ENCODE measurements around the gene ZSCAN10. TPM values are rescaled to one million over a fixed set of nuclear protein-coding genes. Genes with fewer than 3 reads are reported as not detected.

ZSCAN10 gene
- total and polyA plus RNA-seq, 2 experiments from 2014 or later, result 217 to 519 TPM

DNA sequence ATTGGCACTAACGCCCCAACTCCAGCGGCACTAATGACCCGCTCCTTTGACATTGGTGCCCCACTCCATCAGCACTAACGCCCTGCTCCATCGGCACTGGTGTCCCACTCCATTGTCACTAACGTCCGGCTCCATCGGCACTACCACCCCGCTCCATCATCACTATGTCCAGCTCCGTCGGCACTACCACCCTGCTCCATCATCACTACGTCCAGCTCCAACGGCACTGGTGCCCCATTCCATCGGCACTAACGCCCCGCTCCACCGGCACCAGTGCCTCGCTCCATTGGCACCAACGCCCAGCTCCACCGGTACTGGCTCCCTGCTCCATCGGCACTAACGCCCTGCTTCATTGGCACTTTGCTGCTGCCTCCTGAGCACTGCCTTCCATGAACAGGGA lies 43.2 kb upstream of the ZSCAN10 start:
- H3K27ac Mint-ChIP-seq, result no peak overlapping the region
- H3K27me3 Mint-ChIP-seq (ENCODE audit: insufficient read depth, low read depth, poor library complexity), result peaks cover 15% of the 10 kb centered on the region
- H3K36me3 Mint-ChIP-seq (ENCODE audit: low read depth), result peaks cover 6% of the 10 kb centered on the region
- Histone ChIP-seq H3K4me2 (no peak overlapping the region), H3K4me3 (no peak overlapping the region), H3K9me2 (ENCODE audit: insufficient read depth) (no peaks in the 10 kb centered on the region), H3K27me3 (ENCODE audit: insufficient read depth) (no peaks in the 10 kb centered on the region), H3K36me3 (ENCODE audit: insufficient read depth) (no peaks in the 10 kb centered on the region; the same call in 1 of the 2 replicates), H3K4me1 (ENCODE audit: insufficient read depth) (no peaks in the 10 kb centered on the region), H2AFZ (no peak overlapping the region), H4K20me1 (replicated peaks; ENCODE audit: insufficient read depth) (no peaks in the 10 kb centered on the region), H3K79me2 (replicated peaks; ENCODE audit: insufficient read depth) (no peaks in the 10 kb centered on the region), H3F3A (replicated peaks; ENCODE audit: low read depth) (0 out of 2 replicates have a peak, but pooled peaks cover 5% of the 10 kb centered on the region), H3K27ac (ENCODE audit: low read depth) (no peak overlapping the region)
- DNase-seq (ENCODE audit: low spot score), result no peak
- H3K4me1 Mint-ChIP-seq, result peaks cover 3% of the 10 kb centered on the region; the same call in 1 of the 3 replicates
- no peak for TF ChIP-seq CREB1 (CRISPR knock-in tag; IDR thresholded peaks at IDR 0.05; ENCODE audit: low read depth)
- no peak for TF ChIP-seq REST (IDR thresholded peaks at IDR 0.05; ENCODE audit: unreplicated experiment)
- TF ChIP-seq EZH2phosphoT487 (IDR thresholded peaks at IDR 0.05; ENCODE audit: unreplicated experiment), result no peak
- TF ChIP-seq ZNF114 (CRISPR knock-in tag; IDR thresholded peaks at IDR 0.05), result no peak
- no peak for TF ChIP-seq CTCF (conservative IDR thresholded peaks at IDR 0.05; ENCODE audit: low read depth in 2 of 2)
- TF ChIP-seq ETS1 (IDR thresholded peaks at IDR 0.05), result no peak
- TF ChIP-seq ZNF331 (CRISPR knock-in tag; IDR thresholded peaks at IDR 0.05; ENCODE audit: low read depth), result no peak
- TF ChIP-seq JUNB (IDR thresholded peaks at IDR 0.05; ENCODE audit: unreplicated experiment), result no peak
- H3K9me3 Mint-ChIP-seq, result peaks cover 3% of the 10 kb centered on the region; the same call in 2 of the 3 replicates
- no peak for ATAC-seq
- H3K4me3 Mint-ChIP-seq, result no peak overlapping the region; the same call in 2 of the 3 replicates

DNA sequence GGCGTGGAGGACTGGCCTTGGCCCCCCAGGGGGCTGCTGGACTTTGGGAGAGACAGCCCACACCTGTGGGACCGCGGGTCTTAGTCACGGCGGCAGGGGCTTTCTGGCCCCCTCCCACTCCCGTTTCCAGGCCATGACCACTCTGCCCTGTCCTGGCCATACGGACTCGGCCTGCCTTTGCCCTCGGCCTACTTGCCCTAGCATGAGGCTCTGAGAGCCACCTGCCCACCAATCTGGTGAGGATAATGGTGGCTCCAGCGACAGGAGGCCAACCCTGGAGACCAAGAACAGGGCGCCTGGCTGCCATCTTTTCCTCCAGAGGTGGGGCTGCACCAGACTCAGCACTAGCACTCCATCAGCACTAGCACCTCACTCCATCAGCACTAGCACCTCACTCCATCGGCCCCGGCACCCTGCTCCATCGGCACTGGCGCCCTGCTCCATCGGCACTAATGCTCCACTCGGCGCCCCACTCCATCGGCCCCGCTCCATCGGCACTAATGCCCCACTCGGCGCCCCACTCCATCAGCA lies 42.8 kb upstream of the ZSCAN10 start:
- Histone ChIP-seq H4K20me1 (replicated peaks; ENCODE audit: insufficient read depth) (no peaks in the 10 kb centered on the region), H3K4me1 (ENCODE audit: insufficient read depth) (no peaks in the 10 kb centered on the region), H3K36me3 (ENCODE audit: insufficient read depth) (no peaks in the 10 kb centered on the region; the same call in 1 of the 2 replicates), H3K79me2 (replicated peaks; ENCODE audit: insufficient read depth) (no peaks in the 10 kb centered on the region), H2AFZ (no peak overlapping the region), H3F3A (replicated peaks; ENCODE audit: low read depth) (0 out of 2 replicates have a peak, but pooled peaks cover 5% of the 10 kb centered on the region), H3K27ac (ENCODE audit: low read depth) (no peak overlapping the region), H3K4me2 (no peak overlapping the region), H3K27me3 (ENCODE audit: insufficient read depth) (no peaks in the 10 kb centered on the region), H3K4me3 (no peak overlapping the region), H3K9me2 (ENCODE audit: insufficient read depth) (no peaks in the 10 kb centered on the region)
- Mint-ChIP-seq H3K4me1 (peaks cover 3% of the 10 kb centered on the region; the same call in 1 of the 3 replicates), H3K4me3 (no peak overlapping the region), H3K27me3 (ENCODE audit: insufficient read depth, low read depth, poor library complexity) (peaks cover 15% of the 10 kb centered on the region), H3K9me3 (peaks cover 3% of the 10 kb centered on the region; the same call in 2 of the 3 replicates), H3K36me3 (ENCODE audit: low read depth) (peaks cover 6% of the 10 kb centered on the region), H3K27ac (no peak overlapping the region)
- ATAC-seq (no peak), DNase-seq (ENCODE audit: low spot score) (no peak)
- no peak for TF ChIP-seq ZNF114 (CRISPR knock-in tag; IDR thresholded peaks at IDR 0.05)

Data from GM23338 (cell line).